ENCODE data around the gene TCF20. TPM values are rescaled to one million over a fixed set of nuclear protein-coding genes. Genes with fewer than 3 reads are reported as not detected.

Gene TCF20
- total RNA-seq, 1 donor from 2014 or later, result 53.7 TPM

DNA sequence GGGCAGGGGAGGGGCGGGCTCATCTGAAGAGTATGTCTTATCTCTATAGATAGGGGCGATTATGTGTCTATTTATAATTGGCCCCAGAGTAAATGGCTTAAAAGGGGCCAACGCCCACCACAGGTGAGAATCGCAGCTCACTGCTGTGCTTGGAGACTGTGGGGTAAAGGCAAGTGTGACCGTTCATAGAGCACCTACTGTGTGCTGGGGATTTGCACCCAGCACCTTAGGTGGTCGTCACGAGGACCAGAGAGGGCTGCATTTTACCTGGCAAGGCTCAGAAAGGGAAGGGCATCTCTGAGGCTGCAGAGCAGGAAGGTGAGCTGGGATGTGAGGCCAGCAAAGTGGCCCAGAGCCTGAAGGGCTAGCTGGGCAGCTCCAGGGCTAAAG lies 13.7 kb upstream of the TCF20 start:
- Mint-ChIP-seq H3K4me3 (peak overlapping the region; percentile 82), H3K27me3 (ENCODE audit: insufficient read depth, low read depth) (peaks cover 35% of the 10 kb centered on the region), H3K36me3 (no peaks in the 10 kb centered on the region), H3K27ac (no peak overlapping the region), H3K4me1 (peaks cover 53% of the 10 kb centered on the region), H3K9me3 (no peaks in the 10 kb centered on the region)
- peaks cover 92% of the 10 kb centered on the region for H4K20me1 ChIP-seq (ENCODE audit: low read depth)
- no peaks in the 10 kb centered on the region for H3K36me3 ChIP-seq
- no peaks in the 10 kb centered on the region for H3K79me2 ChIP-seq (ENCODE audit: low read depth)
- H3K4me3 ChIP-seq, result peak overlapping the region; percentile 54
- H3K27ac ChIP-seq, result no peak overlapping the region
- H3K9me3 ChIP-seq (ENCODE audit: low read depth), result no peaks in the 10 kb centered on the region
- H3K4me2 ChIP-seq, result peak overlapping the region; percentile 94
- peaks cover 24% of the 10 kb centered on the region for H3F3A ChIP-seq (ENCODE audit: low read depth)
- H3K4me1 ChIP-seq, result peaks cover 21% of the 10 kb centered on the region
- no peak overlapping the region for H3K9ac ChIP-seq
- H3K27me3 ChIP-seq, result peaks cover 82% of the 10 kb centered on the region
- no peak for DNase-seq (ENCODE audit: low spot score)
- TF ChIP-seq EZH2phosphoT487 (IDR thresholded peaks at IDR 0.05) (no peak), EZH2 (IDR thresholded peaks at IDR 0.05) (no peak)
- TF ChIP-seq, protein P1, sequence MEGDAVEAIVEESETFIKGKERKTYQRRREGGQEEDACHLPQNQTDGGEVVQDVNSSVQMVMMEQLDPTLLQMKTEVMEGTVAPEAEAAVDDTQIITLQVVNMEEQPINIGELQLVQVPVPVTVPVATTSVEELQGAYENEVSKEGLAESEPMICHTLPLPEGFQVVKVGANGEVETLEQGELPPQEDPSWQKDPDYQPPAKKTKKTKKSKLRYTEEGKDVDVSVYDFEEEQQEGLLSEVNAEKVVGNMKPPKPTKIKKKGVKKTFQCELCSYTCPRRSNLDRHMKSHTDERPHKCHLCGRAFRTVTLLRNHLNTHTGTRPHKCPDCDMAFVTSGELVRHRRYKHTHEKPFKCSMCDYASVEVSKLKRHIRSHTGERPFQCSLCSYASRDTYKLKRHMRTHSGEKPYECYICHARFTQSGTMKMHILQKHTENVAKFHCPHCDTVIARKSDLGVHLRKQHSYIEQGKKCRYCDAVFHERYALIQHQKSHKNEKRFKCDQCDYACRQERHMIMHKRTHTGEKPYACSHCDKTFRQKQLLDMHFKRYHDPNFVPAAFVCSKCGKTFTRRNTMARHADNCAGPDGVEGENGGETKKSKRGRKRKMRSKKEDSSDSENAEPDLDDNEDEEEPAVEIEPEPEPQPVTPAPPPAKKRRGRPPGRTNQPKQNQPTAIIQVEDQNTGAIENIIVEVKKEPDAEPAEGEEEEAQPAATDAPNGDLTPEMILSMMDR (IDR thresholded peaks at IDR 0.05), result no peak
- no peak overlapping the region for H2AFZ ChIP-seq (replicated peaks)

DNA sequence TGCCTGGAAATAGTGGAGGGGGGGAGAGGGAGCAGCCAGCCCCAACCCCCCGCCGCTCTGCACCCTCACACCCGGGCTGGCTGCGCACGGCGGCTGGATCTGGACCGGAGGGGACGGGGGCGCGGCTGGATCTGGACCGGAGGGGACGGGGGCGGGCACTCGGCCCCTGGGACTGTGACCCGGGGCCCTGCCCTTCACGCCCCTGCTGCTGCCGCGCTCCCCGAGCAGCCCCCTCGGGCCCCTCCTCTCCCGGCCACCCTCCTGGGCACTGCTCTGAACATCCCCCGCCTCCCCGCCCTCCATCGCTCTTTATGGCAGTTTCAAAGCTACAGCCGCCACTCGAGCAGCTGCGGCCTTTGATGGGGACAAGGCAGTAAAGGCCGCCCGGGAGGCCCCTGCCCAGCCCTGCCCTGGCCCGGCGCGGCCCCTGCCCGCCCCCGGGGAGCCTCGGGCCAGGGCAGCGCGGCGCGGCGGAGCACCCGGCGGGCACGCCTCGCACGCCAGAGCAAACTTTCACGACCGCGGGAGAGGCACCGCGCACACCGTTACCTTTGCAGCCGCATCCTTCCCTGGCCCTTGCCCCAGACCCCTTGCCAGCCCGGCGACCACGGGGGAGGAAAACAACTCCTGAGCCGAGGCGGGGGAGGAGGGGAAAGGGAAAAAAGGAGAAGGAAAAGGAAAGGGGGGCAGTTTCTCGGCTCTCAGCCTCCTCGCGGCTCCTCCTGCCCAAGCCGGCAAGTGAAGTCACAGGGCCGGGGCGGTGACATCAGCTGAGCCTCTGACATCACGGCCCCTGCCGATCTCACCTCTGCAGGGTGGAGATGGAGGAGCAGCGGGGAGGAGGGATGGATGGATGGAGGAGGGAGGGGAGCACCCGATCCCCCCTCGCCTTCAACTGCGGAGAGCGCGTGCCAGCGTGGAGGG lies 13.1 kb upstream of the TCF20 start:
- Mint-ChIP-seq H3K27me3 (ENCODE audit: insufficient read depth, low read depth) (peaks cover 37% of the 10 kb centered on the region), H3K36me3 (no peaks in the 10 kb centered on the region), H3K4me3 (peak overlapping the region; percentile 84), H3K4me1 (peaks cover 55% of the 10 kb centered on the region), H3K27ac (no peak overlapping the region), H3K9me3 (no peaks in the 10 kb centered on the region)
- H3K9me3 ChIP-seq (ENCODE audit: low read depth), result no peaks in the 10 kb centered on the region
- peak overlapping the region; percentile 54 for H3K4me3 ChIP-seq
- peaks cover 89% of the 10 kb centered on the region for H3K27me3 ChIP-seq
- no peak overlapping the region for H2AFZ ChIP-seq (replicated peaks)
- H3K27ac ChIP-seq, result no peak overlapping the region
- no peak overlapping the region for H3K9ac ChIP-seq
- peak overlapping the region; percentile 94 for H3K4me2 ChIP-seq
- H3K36me3 ChIP-seq, result no peaks in the 10 kb centered on the region
- H3F3A ChIP-seq (ENCODE audit: low read depth), result peaks cover 28% of the 10 kb centered on the region
- peaks cover 25% of the 10 kb centered on the region for H3K4me1 ChIP-seq
- H3K79me2 ChIP-seq (ENCODE audit: low read depth), result no peaks in the 10 kb centered on the region
- DNase-seq (ENCODE audit: low spot score), result peak; percentile 87
- peaks cover 91% of the 10 kb centered on the region for H4K20me1 ChIP-seq (ENCODE audit: low read depth)
- TF ChIP-seq, protein P1 (IDR thresholded peaks at IDR 0.05), result no peak
- no peak for TF ChIP-seq EZH2 (IDR thresholded peaks at IDR 0.05)
- TF ChIP-seq EZH2phosphoT487 (IDR thresholded peaks at IDR 0.05), result no peak

DNA sequence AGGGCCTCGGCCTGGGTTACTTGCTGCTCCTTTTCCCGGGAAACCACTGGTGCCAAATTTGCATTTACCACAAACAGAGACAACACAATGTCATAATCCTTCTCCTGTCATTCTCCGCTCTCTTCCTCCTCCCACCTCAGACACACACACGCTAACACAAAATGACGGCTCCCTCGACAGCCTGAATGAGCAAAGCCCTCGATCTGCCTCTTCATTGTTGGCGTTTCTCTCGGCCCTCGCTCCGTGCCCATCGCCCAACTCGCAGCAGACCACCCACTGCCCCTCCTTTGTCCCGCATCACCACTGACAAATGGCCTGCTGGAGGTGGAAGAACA lies 12.5 kb upstream of the TCF20 start:
- no peaks in the 10 kb centered on the region for H3K36me3 Mint-ChIP-seq
- Histone ChIP-seq H4K20me1 (ENCODE audit: low read depth) (peaks cover 93% of the 10 kb centered on the region), H3K4me3 (peak overlapping the region; percentile 54), H3K9me3 (ENCODE audit: low read depth) (no peaks in the 10 kb centered on the region), H3K4me1 (peaks cover 29% of the 10 kb centered on the region), H2AFZ (replicated peaks) (no peak overlapping the region), H3K36me3 (no peaks in the 10 kb centered on the region), H3K27me3 (peaks cover 95% of the 10 kb centered on the region), H3K9ac (no peak overlapping the region), H3K27ac (no peak overlapping the region), H3F3A (ENCODE audit: low read depth) (peaks cover 35% of the 10 kb centered on the region), H3K79me2 (ENCODE audit: low read depth) (no peaks in the 10 kb centered on the region), H3K4me2 (peak overlapping the region; percentile 94)
- H3K4me1 Mint-ChIP-seq, result peaks cover 57% of the 10 kb centered on the region
- H3K27ac Mint-ChIP-seq, result peak overlapping the region; percentile 74
- no peak for TF ChIP-seq EZH2phosphoT487 (IDR thresholded peaks at IDR 0.05)
- TF ChIP-seq, protein P1 (IDR thresholded peaks at IDR 0.05), result no peak
- TF ChIP-seq EZH2 (IDR thresholded peaks at IDR 0.05), result no peak
- DNase-seq (ENCODE audit: low spot score), result peak; percentile 83
- peaks cover 33% of the 10 kb centered on the region for H3K27me3 Mint-ChIP-seq (ENCODE audit: insufficient read depth, low read depth)
- H3K4me3 Mint-ChIP-seq, result peak overlapping the region; percentile 84
- H3K9me3 Mint-ChIP-seq, result no peaks in the 10 kb centered on the region

Measured in neural progenitor cell (in vitro differentiated cells).